Tibial nerve (tissue), 4 donors: ENCODE data around the gene DCT. TPM values are rescaled to one million over a fixed set of nuclear protein-coding genes. Genes with fewer than 3 reads are reported as not detected.
"Not testable (repeated sequence)": the region's sequence is repeated elsewhere in the genome, so short reads cannot be mapped to it uniquely, and the experiment has no call there.

ENCODE experiments used
- DNase-seq, 2 donors: peaks; one replicate each; pipeline ENCODE4 v3.0.0-alpha.2; 2019; ENCODE audit warnings: low spot score in 2 of 2
- H3K27ac ChIP-seq, 4 donors: fragments of 200-600 bp; sonication (generic) in 3 of 4; one replicate each; pipeline ENCODE4 v1.5.1; 2017 to 2019; ENCODE audit warnings: mild to moderate bottlenecking in 1 of 4
- H3K27me3 ChIP-seq, 2 donors: fragments of 200-600 bp; sonication (generic) in 1 of 2; one replicate each; pipeline versions ENCODE4 v1.5.1 to v1.6.0; 2017 to 2019
- H3K36me3 ChIP-seq, 3 donors: fragments of 200-600 bp; sonication (generic); one replicate each; pipeline ENCODE4 v1.5.1; 2018 to 2019
- H3K4me1 ChIP-seq, 4 donors: fragments of 200-600 bp; sonication (generic) in 3 of 4; one replicate each; pipeline ENCODE4 v1.5.1; 2017 to 2019
- H3K4me3 ChIP-seq, 4 donors: fragments of 200-600 bp; sonication (generic) in 3 of 4; one replicate each; pipeline ENCODE4 v1.5.1; 2017 to 2019; ENCODE audit warnings: mild to moderate bottlenecking in 1 of 4, moderate library complexity in 1 of 4
- H3K9me3 ChIP-seq, 4 donors: fragments of 200-600 bp; sonication (generic) in 3 of 4; one replicate each; pipeline ENCODE4 v1.5.1; 2017 to 2019
- EP300 ChIP-seq, 2 donors: sonication (generic); formaldehyde crosslinking; IDR thresholded peaks; one replicate each; pipeline ENCODE4 v1.6.1; 2017; ENCODE audit warnings: antibody characterized with exemption in 2 of 2, mild to moderate bottlenecking in 1 of 2
- POLR2A ChIP-seq, 2 donors: fragments of 450-650 bp; IDR thresholded peaks; one replicate each; pipeline ENCODE4 v1.6.1; 2017; ENCODE audit warnings: antibody characterized with exemption in 2 of 2, mild to moderate bottlenecking in 2 of 2, moderate library complexity in 2 of 2
- WGBS, 2 donors: methylation state at CpG; one replicate each; pipeline ENCODE4 v1.1.5; 2018; 5-methylcytosine and 5-hydroxymethylcytosine counted together
- total RNA-seq, 4 donors: library from RNA; depleted of rRNA; stranded (reverse); fragments of >200 nt; gene quantifications; one replicate each; pipeline ENCODE4 v1.1.0, GENCODE V29; 2016
- TF ChIP-seq, protein P1 (sequence below), 5 experiments: fragments of 200-600 bp in 3 of 5; fragments of 450-650 bp in 2 of 5; sonication (generic) in 3 of 5; IDR thresholded peaks; one replicate each; pipeline ENCODE4 v1.5.1; 2016 to 2019; ENCODE audit warnings: antibody characterized with exemption in 5 of 5, mild to moderate bottlenecking in 3 of 5, moderate library complexity in 2 of 5

DCT gene
- 1 to 10 TPM in 1 of 4 donors, under 1 TPM in 3; 0.30 to 3.9 (median 0.61) TPM for total RNA-seq

DNA sequence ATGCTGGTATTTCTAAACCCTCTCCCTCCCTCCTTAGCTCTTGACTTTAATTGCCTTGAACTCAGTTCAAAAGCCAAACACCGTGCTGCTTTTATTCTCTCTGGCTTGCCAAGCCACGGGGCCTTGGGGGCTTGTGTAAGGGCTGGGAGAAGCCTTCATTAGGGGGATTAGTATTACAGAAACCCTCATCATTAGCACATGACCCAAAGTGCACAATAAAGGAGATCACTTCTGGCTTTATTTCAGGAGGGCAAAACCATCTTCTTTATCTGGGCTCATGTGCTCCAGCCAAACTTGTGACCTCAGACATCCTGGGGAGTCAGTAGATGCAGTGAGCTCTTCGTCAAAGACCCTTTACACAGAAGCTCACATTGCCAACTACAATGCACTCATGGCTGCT, at the start of gene DCT:
DCT (minus strand) TSS at position 67 of the 400 bp plus-strand sequence. CDS start 427 bp downstream, outside the sequence.
- peak within 1 kb of the TSS in 1 of 4 donors; percentile 1 for H3K27ac ChIP-seq
- TF ChIP-seq, protein P1, sequence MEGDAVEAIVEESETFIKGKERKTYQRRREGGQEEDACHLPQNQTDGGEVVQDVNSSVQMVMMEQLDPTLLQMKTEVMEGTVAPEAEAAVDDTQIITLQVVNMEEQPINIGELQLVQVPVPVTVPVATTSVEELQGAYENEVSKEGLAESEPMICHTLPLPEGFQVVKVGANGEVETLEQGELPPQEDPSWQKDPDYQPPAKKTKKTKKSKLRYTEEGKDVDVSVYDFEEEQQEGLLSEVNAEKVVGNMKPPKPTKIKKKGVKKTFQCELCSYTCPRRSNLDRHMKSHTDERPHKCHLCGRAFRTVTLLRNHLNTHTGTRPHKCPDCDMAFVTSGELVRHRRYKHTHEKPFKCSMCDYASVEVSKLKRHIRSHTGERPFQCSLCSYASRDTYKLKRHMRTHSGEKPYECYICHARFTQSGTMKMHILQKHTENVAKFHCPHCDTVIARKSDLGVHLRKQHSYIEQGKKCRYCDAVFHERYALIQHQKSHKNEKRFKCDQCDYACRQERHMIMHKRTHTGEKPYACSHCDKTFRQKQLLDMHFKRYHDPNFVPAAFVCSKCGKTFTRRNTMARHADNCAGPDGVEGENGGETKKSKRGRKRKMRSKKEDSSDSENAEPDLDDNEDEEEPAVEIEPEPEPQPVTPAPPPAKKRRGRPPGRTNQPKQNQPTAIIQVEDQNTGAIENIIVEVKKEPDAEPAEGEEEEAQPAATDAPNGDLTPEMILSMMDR (IDR thresholded peaks at IDR 0.05), result no peak
- TF ChIP-seq POLR2A (IDR thresholded peaks at IDR 0.05) (no peak), EP300 (IDR thresholded peaks at IDR 0.05) (no peak)
- 7 to 17% methylated on average over 3 of the region's 3 CpGs for WGBS, 2 donors

DNA sequence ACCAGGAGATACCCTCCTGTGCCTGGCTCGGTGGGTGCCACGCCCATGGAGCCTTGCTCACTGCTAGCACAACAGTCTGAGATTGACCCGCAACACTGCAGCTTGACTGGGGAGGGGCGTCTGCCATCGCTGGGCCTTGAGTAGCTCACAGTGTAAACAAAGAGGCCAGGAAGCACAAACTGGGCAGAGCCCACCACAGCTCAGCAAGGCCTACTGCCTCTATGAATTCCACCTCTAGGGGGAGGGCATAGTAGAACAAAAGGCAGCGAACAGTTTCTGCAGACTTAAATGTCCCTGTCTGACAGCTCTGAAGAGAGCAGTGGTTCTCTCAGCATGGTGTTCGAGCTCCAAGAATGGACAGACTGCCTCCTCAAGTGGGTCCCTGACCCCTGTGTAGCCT, 47.5 kb upstream of the DCT start:
- not testable (repeated sequence) for H3K4me3 ChIP-seq, H3K9me3 ChIP-seq, H3K27me3 ChIP-seq, DNase-seq, H3K36me3 ChIP-seq, H3K4me1 ChIP-seq, H3K27ac ChIP-seq
- 78 to 85% methylated on average over 7 of the region's 7 CpGs for WGBS, 2 donors

More for the DNA sequence above, at the start of gene DCT:
- no peaks in the 10 kb centered on the region for H3K9me3 ChIP-seq
- H3K4me1 ChIP-seq, result peaks cover 0 to 6% (median 0%) of the 10 kb centered on the region in 4 donors
- H3K27me3 ChIP-seq, result no peaks in the 10 kb centered on the region
- no peak for DNase-seq
- H3K36me3 ChIP-seq, result no peaks in the 10 kb centered on the region
- no peak within 1 kb of the TSS for H3K4me3 ChIP-seq

DNA sequence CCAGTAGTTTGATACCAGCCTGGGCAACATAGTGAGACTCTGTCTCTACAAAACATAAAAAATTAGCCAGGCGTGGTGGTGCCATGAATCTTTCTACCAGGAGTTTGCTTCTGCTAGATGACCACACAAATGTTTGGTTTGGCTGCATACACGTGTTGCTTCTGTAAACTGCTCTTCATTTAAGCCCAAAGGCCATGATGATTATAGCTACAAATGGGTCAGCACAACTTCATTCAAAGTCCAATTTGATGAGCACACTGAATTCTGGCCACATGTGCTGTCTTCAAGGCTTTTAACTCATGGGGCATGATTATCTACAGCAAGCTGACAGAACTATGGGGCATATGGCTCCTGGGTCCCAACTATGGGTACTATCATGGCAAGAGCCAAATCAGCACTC, 46.3 kb upstream of the DCT start:
- Histone ChIP-seq H3K9me3 (peaks cover 0 to 6% (median 0%) of the 10 kb centered on the region in 4 donors), H3K4me1 (no peaks in the 10 kb centered on the region), H3K27me3 (no peaks in the 10 kb centered on the region), H3K36me3 (no peaks in the 10 kb centered on the region), H3K27ac (no peak overlapping the region), H3K4me3 (no peak overlapping the region)
- TF ChIP-seq, protein P1 (IDR thresholded peaks at IDR 0.05), result no peak
- TF ChIP-seq EP300 (IDR thresholded peaks at IDR 0.05) (no peak), POLR2A (IDR thresholded peaks at IDR 0.05) (no peak)
- DNase-seq, result no peak
- WGBS, 2 donors, result 80 to 85% methylated on average over 2 of the region's 2 CpGs

DNA sequence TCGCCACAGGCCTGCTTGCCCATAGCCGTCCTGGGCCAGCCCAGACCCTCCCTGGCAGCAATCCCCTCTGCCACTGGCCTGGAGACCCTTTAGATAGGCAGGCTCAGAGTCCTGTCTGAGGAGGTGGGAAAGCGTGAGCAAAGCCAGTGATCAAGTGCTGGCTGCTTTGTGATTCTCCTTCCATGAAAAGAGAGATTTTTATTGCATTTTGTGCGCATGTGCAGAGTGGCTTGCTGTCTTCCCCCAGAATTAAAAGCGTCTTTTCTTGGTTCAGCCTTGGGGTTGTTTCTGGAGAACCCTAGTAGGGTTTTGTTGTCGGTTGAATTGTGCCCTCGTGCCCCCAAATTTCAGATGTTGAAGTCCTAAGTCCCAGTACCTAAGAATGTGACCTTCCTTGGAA, 44.9 kb upstream of the DCT start:
- WGBS, 2 donors, result 79 to 97% methylated on average over 5 to 7 of the region's 7 CpGs
- DNase-seq, result no peak
- Histone ChIP-seq H3K9me3 (peaks cover 0 to 6% (median 0%) of the 10 kb centered on the region in 4 donors), H3K36me3 (no peaks in the 10 kb centered on the region), H3K27ac (no peak overlapping the region), H3K4me3 (no peak overlapping the region), H3K27me3 (no peaks in the 10 kb centered on the region), H3K4me1 (no peaks in the 10 kb centered on the region)
- TF ChIP-seq EP300 (IDR thresholded peaks at IDR 0.05), result no peak
- no peak for TF ChIP-seq POLR2A (IDR thresholded peaks at IDR 0.05)
- TF ChIP-seq, protein P1 (IDR thresholded peaks at IDR 0.05), result no peak

DNA sequence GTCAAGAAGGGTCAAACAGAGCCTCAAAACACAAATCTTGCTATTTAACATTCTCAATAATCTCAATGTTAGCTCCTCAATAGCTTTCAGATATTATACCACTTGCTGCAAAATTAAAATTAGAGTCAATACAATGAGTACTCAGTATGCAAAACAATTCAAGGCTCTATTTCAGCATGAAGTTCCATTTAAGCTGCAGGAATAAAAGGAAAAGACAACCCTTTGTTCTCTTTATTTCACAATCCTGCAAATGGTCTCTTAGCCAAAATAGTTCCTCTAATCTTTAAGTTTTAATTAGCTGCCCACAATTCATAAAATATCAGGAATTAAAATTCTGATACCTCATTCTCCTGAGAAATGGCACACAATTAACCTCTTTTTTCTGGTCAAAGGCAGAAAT, 40.5 kb upstream of the DCT start:
- H3K27ac ChIP-seq, result peak overlapping the region in 1 of 4 donors; percentile 37
- H3K4me3 ChIP-seq, result no peak overlapping the region
- H3K4me1 ChIP-seq, result no peaks in the 10 kb centered on the region
- H3K9me3 ChIP-seq, result peaks cover 0 to 12% (median 0%) of the 10 kb centered on the region in 4 donors
- TF ChIP-seq, protein P1 (IDR thresholded peaks at IDR 0.05), result no peak
- no peak for TF ChIP-seq POLR2A (IDR thresholded peaks at IDR 0.05)
- TF ChIP-seq EP300 (IDR thresholded peaks at IDR 0.05), result no peak
- H3K27me3 ChIP-seq, result no peaks in the 10 kb centered on the region
- no peak for DNase-seq
- H3K36me3 ChIP-seq, result no peaks in the 10 kb centered on the region

DNA sequence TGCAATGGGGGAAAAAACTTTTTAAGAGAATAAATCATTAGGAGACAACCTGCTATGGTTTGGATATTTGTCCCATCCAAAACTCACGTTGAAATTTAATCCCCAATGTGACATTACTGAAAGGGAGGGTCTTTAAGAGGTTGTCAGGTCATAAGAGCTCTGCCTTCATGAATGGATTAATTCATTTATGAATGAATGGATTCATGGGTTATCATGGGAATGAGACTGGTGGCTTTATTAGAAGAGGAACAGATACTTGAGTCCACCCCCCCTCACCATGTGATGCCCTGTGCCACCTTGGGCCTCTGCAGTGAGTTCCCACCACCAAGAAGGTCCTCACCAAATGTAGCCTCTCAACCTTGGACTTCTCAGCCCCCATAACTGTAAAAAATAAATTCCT, 37.0 kb upstream of the DCT start:
- TF ChIP-seq, protein P1 (IDR thresholded peaks at IDR 0.05), result no peak
- TF ChIP-seq POLR2A (IDR thresholded peaks at IDR 0.05) (no peak), EP300 (IDR thresholded peaks at IDR 0.05) (no peak)
- Histone ChIP-seq H3K4me3 (no peak overlapping the region), H3K27ac (no peak overlapping the region), H3K27me3 (no peaks in the 10 kb centered on the region), H3K9me3 (peaks cover 0 to 6% (median 0%) of the 10 kb centered on the region in 4 donors), H3K36me3 (no peaks in the 10 kb centered on the region), H3K4me1 (no peaks in the 10 kb centered on the region)
- DNase-seq, result no peak
- WGBS, 2 donors, result 26 to 32% methylated on average over 1 of the region's 1 CpG
